NB4 (cell line): Measurements from ENCODE around the gene NBEAL2.

Experiments
- DNase-seq: peaks from one replicate; pipeline ENCODE4 v3.0.0; 2010; ENCODE audit warnings: low read depth
- H3K4me3 ChIP-seq: one replicate; pipeline ENCODE4 v1.5.1; 2011; ENCODE audit warnings: mild to moderate bottlenecking, low read depth, low read length, moderate library complexity
- CTCF ChIP-seq: IDR thresholded peaks from one replicate; pipeline ENCODE4 v1.5.1; 2012; ENCODE audit warnings: low read depth, low read length
- MAX ChIP-seq: IDR thresholded peaks from 2 replicates; pipeline ENCODE4 v1.6.1; 2011; ENCODE audit warnings: low read depth, low read length
- MYC ChIP-seq: IDR thresholded peaks from 2 replicates; pipeline ENCODE4 v1.6.1; 2011; ENCODE audit warnings: low read depth, low read length
- POLR2A ChIP-seq: IDR thresholded peaks from 2 replicates; pipeline ENCODE4 v1.6.1; 2011; ENCODE audit warnings: mild to moderate bottlenecking; ENCODE audit not compliant: insufficient read length; ENCODE audit errors: extremely low read depth

The NBEAL2 gene

GRCh38 chr3:47008234-47008796 lies 28.8 kb downstream of the NBEAL2 start:
- no peak for DNase-seq
- H3K4me3 ChIP-seq = no peak overlapping the region
- TF ChIP-seq POLR2A (no peak), MAX (no peak), MYC (no peak), CTCF (no peak)

- TF ChIP-seq CTCF = no peak
- no peak for TF ChIP-seq MYC
- TF ChIP-seq POLR2A = no peak
- TF ChIP-seq MAX = no peak
- H3K4me3 ChIP-seq = no peak overlapping the region
- DNase-seq = no peak
Observed at GRCh38 chr3:47008851-47009224, 29.4 kb downstream of the NBEAL2 start.

GRCh38 chr3:47009225-47010110 lies 30.0 kb downstream of the NBEAL2 start:
- H3K4me3 ChIP-seq = no peak overlapping the region
- DNase-seq = no peak
- TF ChIP-seq MAX = no peak
- no peak for TF ChIP-seq MYC
- TF ChIP-seq POLR2A = no peak
- no peak for TF ChIP-seq CTCF

- no peak overlapping the region for H3K4me3 ChIP-seq
- TF ChIP-seq CTCF = no peak
- no peak for TF ChIP-seq POLR2A
- no peak for DNase-seq
Observed at GRCh38 chr3:47010111-47010712, 30.7 kb downstream of the NBEAL2 start.

GRCh38 chr3:47010910-47011309 lies 31.4 kb downstream of the NBEAL2 start:
- TF ChIP-seq MAX = no peak
- no peak for TF ChIP-seq POLR2A
- TF ChIP-seq CTCF = no peak
- TF ChIP-seq MYC = no peak
- no peak for DNase-seq
- no peak overlapping the region for H3K4me3 ChIP-seq
